Hepatocyte (in vitro differentiated cells): ENCODE results near the gene IGFBP6. TPM values are rescaled to one million over a fixed set of nuclear protein-coding genes. Genes with fewer than 3 reads are reported as not detected.

ENCODE experiments used
- DNase-seq: peaks from one replicate; pipeline ENCODE4 v3.0.0-alpha.2; 2016; ENCODE audit warnings: low spot score
- H2AFZ ChIP-seq: fragments of 200-600 bp; sonication (generic); 2 replicates; pipeline ENCODE4 v1.6.0; 2016; ENCODE audit warnings: antibody characterized with exemption, mild to moderate bottlenecking
- H3K27ac ChIP-seq: fragments of 200-600 bp; sonication (generic); 2 replicates; pipeline ENCODE4 v1.5.1; 2016; ENCODE audit warnings: mild to moderate bottlenecking
- H3K27me3 ChIP-seq: fragments of 200-600 bp; sonication (generic); 2 replicates; pipeline ENCODE4 v1.6.1; 2016
- H3K36me3 ChIP-seq: fragments of 200-600 bp; sonication (generic); replicated peaks from 2 replicates; pipeline ENCODE4 v1.5.1; 2016; ENCODE audit warnings: low read depth; ENCODE audit not compliant: insufficient read depth
- H3K4me1 ChIP-seq: fragments of 200-600 bp; sonication (generic); 2 replicates; pipeline ENCODE4 v1.5.1; 2016; ENCODE audit warnings: mild to moderate bottlenecking, moderate library complexity; ENCODE audit not compliant: insufficient read depth
- H3K4me2 ChIP-seq: fragments of 200-600 bp; sonication (generic); 2 replicates; pipeline ENCODE4 v1.6.0; 2016
- H3K4me3 ChIP-seq: fragments of 200-600 bp; sonication (generic); 2 replicates; pipeline ENCODE4 v1.5.1; 2016; ENCODE audit warnings: mild to moderate bottlenecking
- H3K79me2 ChIP-seq: fragments of 200-600 bp; sonication (generic); 2 replicates; pipeline ENCODE4 v1.6.0; 2017; ENCODE audit warnings: mild to moderate bottlenecking
- H3K9me2 ChIP-seq: fragments of 200-600 bp; sonication (generic); replicated peaks from 2 replicates; pipeline ENCODE4 v1.6.0; 2017; ENCODE audit warnings: mild to moderate bottlenecking; ENCODE audit not compliant: insufficient read depth
- H3K9me3 ChIP-seq: fragments of 200-600 bp; sonication (generic); 2 replicates; pipeline ENCODE4 v1.5.1; 2016; ENCODE audit warnings: low read depth, mild to moderate bottlenecking
- H4K20me1 ChIP-seq: fragments of 200-600 bp; sonication (generic); 2 replicates; pipeline ENCODE4 v1.6.0; 2016; ENCODE audit warnings: mild to moderate bottlenecking; ENCODE audit not compliant: insufficient read depth, poor library complexity, severe bottlenecking
- CTCF ChIP-seq: fragments of 200-600 bp; sonication (generic); IDR thresholded peaks from 2 replicates; pipeline ENCODE4 v1.5.1; 2016; ENCODE audit warnings: antibody characterized with exemption, mild to moderate bottlenecking; ENCODE audit not compliant: poor library complexity
- EZH2 ChIP-seq: fragments of 200-600 bp; sonication (generic); IDR thresholded peaks from 2 replicates; pipeline ENCODE4 v1.6.1; 2016; ENCODE audit warnings: antibody characterized with exemption, mild to moderate bottlenecking, borderline replicate concordance
- EZH2phosphoT487 ChIP-seq: fragments of 200-600 bp; sonication (generic); IDR thresholded peaks from one replicate; pipeline ENCODE4 v1.6.1; 2018; ENCODE audit warnings: antibody characterized with exemption, mild to moderate bottlenecking, low read depth, moderate library complexity; ENCODE audit not compliant: unreplicated experiment, severe bottlenecking
- WGBS: methylation state at CpG from one replicate; pipeline ENCODE4 v1.1.6; 2016; ENCODE audit warnings: low lambda C conversion rate; ENCODE audit errors: missing lambda C conversion rate; 5-methylcytosine and 5-hydroxymethylcytosine counted together
- polyA plus RNA-seq: library from polyadenylated mRNA; unstranded; fragments of >200 nt; fragmentation: Nextera tagmentation; extraction: Ambion mirVana; gene quantifications from 2 replicates; pipeline ENCODE4 v1.2.1, GENCODE V29; 2016
- total RNA-seq: library from RNA; depleted of rRNA; stranded (reverse); fragments of >200 nt; gene quantifications from 2 replicates; pipeline ENCODE4 v1.2.3, GENCODE V29; 2014

The IGFBP6 gene
- total and polyA plus RNA-seq, 2 experiments from 2014 or later: 25.1 to 86.0 TPM

- DNase-seq: peak; percentile 69
- Histone ChIP-seq H3K79me2 (no peaks in the 10 kb centered on the region), H3K9me2 (no peaks in the 10 kb centered on the region), H3K4me3 (no peak overlapping the region), H3K4me1 (peaks cover 7% of the 10 kb centered on the region), H3K27me3 (no peaks in the 10 kb centered on the region), H3K27ac (no peak overlapping the region), H4K20me1 (no peaks in the 10 kb centered on the region), H3K36me3 (no peaks in the 10 kb centered on the region), H3K9me3 (no peaks in the 10 kb centered on the region), H2AFZ (no peak overlapping the region), H3K4me2 (no peak overlapping the region)
- 71% methylated on average over 5 of the region's 5 CpGs for WGBS
- peak; percentile 28 for TF ChIP-seq CTCF
- TF ChIP-seq EZH2: no peak
Measured at GRCh38 chr12:53061404-53062010, 36.0 kb upstream of the IGFBP6 start.

- DNase-seq: no peak
- WGBS: 93% methylated on average over 19 of the region's 20 CpGs
- no peak overlapping the region for H3K4me2 ChIP-seq
- no peak for TF ChIP-seq EZH2phosphoT487
- no peak for TF ChIP-seq EZH2
- no peak for TF ChIP-seq CTCF
- peaks cover 7% of the 10 kb centered on the region for H3K4me1 ChIP-seq
- H3K4me3 ChIP-seq: no peak overlapping the region
- H3K9me2 ChIP-seq: no peaks in the 10 kb centered on the region
- H3K36me3 ChIP-seq: no peaks in the 10 kb centered on the region
- no peaks in the 10 kb centered on the region for H4K20me1 ChIP-seq
- H2AFZ ChIP-seq: no peak overlapping the region
- no peaks in the 10 kb centered on the region for H3K9me3 ChIP-seq
- H3K79me2 ChIP-seq: no peaks in the 10 kb centered on the region
- H3K27me3 ChIP-seq: no peaks in the 10 kb centered on the region
- no peak overlapping the region for H3K27ac ChIP-seq
Measured at GRCh38 chr12:53062011-53062961, 35.2 kb upstream of the IGFBP6 start.

GRCh38 chr12:53062977-53063707 lies 34.3 kb upstream of the IGFBP6 start:
- no peaks in the 10 kb centered on the region for H3K27me3 ChIP-seq
- DNase-seq: no peak
- H3K27ac ChIP-seq: no peak overlapping the region
- no peaks in the 10 kb centered on the region for H4K20me1 ChIP-seq
- H2AFZ ChIP-seq: no peak overlapping the region
- H3K4me3 ChIP-seq: no peak overlapping the region
- 92% methylated on average over 10 of the region's 14 CpGs for WGBS
- H3K36me3 ChIP-seq: no peaks in the 10 kb centered on the region
- H3K9me3 ChIP-seq: no peaks in the 10 kb centered on the region
- no peak overlapping the region for H3K4me2 ChIP-seq
- TF ChIP-seq CTCF: no peak
- H3K9me2 ChIP-seq: no peaks in the 10 kb centered on the region
- peaks cover 7% of the 10 kb centered on the region for H3K4me1 ChIP-seq
- H3K79me2 ChIP-seq: no peaks in the 10 kb centered on the region
